HL-60 (cell line): ENCODE results near the gene TOX2.

Experiments
- DNase-seq, 2 experiments: peaks; one replicate each; pipeline ENCODE4 v3.0.0-alpha.2; 2010 to 2020; ENCODE audit warnings: low read depth in 1 of 2, low spot score in 1 of 2
- H3K27ac ChIP-seq: fragments of 250-450 bp; sonication (Bioruptor Pico); replicated peaks from 2 replicates; pipeline ENCODE4 v1.5.1; 2020; ENCODE audit warnings: mild to moderate bottlenecking, moderate library complexity
- H3K27me3 ChIP-seq: fragments of 250-450 bp; sonication (Bioruptor Pico); 2 replicates; pipeline ENCODE4 v1.5.1; 2021; ENCODE audit warnings: mild to moderate bottlenecking, moderate library complexity; ENCODE audit not compliant: insufficient read depth, poor library complexity, severe bottlenecking
- H3K4me3 ChIP-seq: replicated peaks from 2 replicates; pipeline ENCODE4 v1.5.1; 2011; ENCODE audit warnings: mild to moderate bottlenecking, control low read depth, low read length; ENCODE audit not compliant: insufficient read depth
- GABPA ChIP-seq: IDR thresholded peaks from 2 replicates; pipeline ENCODE4 v1.6.1; 2012; ENCODE audit warnings: low read depth
- POLR2AphosphoS5 ChIP-seq: IDR thresholded peaks from 2 replicates; pipeline ENCODE4 v1.6.1; 2012; ENCODE audit warnings: low read depth
- REST ChIP-seq: IDR thresholded peaks from 2 replicates; pipeline ENCODE4 v1.6.1; 2012; ENCODE audit warnings: low read depth; ENCODE audit not compliant: insufficient replicate concordance
- SPI1 ChIP-seq: IDR thresholded peaks from 2 replicates; pipeline ENCODE4 v1.6.1; 2012; ENCODE audit warnings: low read depth, mild to moderate bottlenecking, borderline replicate concordance
- TF ChIP-seq, protein P1 (sequence below): IDR thresholded peaks from one replicate; pipeline ENCODE4 v1.5.1; 2011; ENCODE audit warnings: low read length, control low read depth, inconsistent platforms; ENCODE audit not compliant: insufficient read depth

Gene TOX2

GRCh38 chr20:44025756-44026155 lies 111.1 kb downstream of the TOX2 start:
- no peak for DNase-seq
- H3K27ac ChIP-seq, result no peak overlapping the region
- H3K4me3 ChIP-seq, result no peak overlapping the region
- H3K27me3 ChIP-seq, result peaks cover 5% of the 10 kb centered on the region
- TF ChIP-seq SPI1 (no peak), GABPA (no peak), POLR2AphosphoS5 (no peak), REST (no peak)
- TF ChIP-seq, protein P1, sequence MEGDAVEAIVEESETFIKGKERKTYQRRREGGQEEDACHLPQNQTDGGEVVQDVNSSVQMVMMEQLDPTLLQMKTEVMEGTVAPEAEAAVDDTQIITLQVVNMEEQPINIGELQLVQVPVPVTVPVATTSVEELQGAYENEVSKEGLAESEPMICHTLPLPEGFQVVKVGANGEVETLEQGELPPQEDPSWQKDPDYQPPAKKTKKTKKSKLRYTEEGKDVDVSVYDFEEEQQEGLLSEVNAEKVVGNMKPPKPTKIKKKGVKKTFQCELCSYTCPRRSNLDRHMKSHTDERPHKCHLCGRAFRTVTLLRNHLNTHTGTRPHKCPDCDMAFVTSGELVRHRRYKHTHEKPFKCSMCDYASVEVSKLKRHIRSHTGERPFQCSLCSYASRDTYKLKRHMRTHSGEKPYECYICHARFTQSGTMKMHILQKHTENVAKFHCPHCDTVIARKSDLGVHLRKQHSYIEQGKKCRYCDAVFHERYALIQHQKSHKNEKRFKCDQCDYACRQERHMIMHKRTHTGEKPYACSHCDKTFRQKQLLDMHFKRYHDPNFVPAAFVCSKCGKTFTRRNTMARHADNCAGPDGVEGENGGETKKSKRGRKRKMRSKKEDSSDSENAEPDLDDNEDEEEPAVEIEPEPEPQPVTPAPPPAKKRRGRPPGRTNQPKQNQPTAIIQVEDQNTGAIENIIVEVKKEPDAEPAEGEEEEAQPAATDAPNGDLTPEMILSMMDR, result no peak

GRCh38 chr20:44026647-44027342 lies 112.1 kb downstream of the TOX2 start:
- TF ChIP-seq REST (no peak), GABPA (no peak), SPI1 (no peak), POLR2AphosphoS5 (no peak)
- TF ChIP-seq, protein P1, result no peak
- Histone ChIP-seq H3K27me3 (peaks cover 5% of the 10 kb centered on the region), H3K4me3 (no peak overlapping the region), H3K27ac (no peak overlapping the region)
- no peak for DNase-seq

DNA sequence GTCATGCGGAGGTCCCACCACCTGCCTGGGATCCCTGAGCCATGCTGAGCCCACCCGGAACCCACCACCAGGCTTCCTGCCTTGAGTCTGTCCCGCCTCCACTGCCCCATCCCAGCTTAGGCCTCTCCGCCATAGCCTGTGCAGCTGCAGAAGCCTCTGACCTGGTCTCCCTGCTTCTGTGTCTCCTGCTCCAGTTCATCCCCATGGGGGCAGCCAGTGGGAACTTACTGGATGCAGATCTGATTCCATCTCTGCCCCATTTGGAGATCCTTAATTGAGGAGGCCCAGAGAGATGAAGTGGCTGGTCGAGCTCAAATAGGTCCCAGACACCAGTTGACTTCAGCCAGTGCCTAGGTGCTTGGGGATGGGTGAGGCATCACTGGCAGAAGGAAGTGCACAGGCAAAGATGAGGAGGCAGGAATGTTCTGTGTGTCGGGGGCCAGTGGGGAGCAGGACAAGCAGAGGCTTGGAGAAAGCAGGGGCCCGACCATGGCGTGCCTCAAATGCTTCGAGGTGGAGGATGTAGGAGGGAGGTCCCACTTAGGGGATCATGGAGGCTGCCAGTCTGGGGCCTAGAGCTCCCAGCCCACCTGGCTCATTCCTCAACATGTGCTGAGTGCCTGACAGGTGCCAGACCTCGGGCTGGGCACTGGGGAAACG lies 112.8 kb downstream of the TOX2 start:
- H3K27me3 ChIP-seq, result peaks cover 5% of the 10 kb centered on the region
- H3K27ac ChIP-seq, result no peak overlapping the region
- no peak for DNase-seq
- TF ChIP-seq SPI1 (no peak), POLR2AphosphoS5 (no peak), GABPA (no peak), REST (no peak)
- TF ChIP-seq, protein P1, result no peak
- H3K4me3 ChIP-seq, result no peak overlapping the region
